ENCODE measurements around the gene TPRG1.

TPRG1 gene

DNA sequence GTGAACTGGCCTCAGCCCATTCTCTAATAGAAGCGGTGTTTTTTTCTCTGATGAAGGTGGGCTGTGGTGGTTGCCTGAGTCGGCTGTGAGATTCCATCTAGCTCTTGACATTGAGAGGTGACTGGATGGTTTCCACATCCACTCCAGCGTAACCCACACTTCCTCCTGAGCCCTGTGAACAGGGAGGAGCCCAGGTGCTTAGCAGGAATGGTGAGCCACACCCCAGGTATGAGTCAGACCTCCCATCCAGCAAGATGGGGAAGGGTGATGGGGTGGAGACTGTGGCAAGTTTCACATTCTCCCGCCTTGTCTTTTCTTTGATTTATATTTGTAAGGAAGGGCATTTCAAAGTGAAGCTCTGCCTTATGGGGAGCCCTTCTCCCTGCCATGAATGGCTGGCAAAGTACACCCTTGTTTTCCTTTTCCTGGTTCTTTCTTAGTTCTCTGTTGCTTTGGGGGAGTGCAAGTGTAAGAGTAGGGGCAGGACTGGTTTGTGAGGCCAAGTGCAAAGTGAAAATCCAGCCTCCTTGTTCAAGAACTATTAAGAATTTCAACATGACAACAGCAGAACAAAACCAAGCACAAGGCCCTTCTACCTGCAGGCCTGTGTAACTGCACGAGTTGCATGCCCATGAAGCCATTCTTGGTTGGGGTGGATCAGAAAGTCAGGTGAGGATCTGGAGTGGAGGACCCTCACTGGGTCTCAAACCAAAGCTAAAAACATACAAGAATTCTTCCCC is 4.6 kb upstream of the TPRG1 start:
- no peak for DNase-seq

- no peak for DNase-seq
Observed at GRCh38 chr3:189168711-189169110, 3.1 kb upstream of the TPRG1 start.

GRCh38 chr3:189169728-189170127 is 2.0 kb upstream of the TPRG1 start:
- DNase-seq = no peak

GRCh38 chr3:189170559-189170958 is 1.2 kb upstream of the TPRG1 start:
- no peak for DNase-seq

DNA sequence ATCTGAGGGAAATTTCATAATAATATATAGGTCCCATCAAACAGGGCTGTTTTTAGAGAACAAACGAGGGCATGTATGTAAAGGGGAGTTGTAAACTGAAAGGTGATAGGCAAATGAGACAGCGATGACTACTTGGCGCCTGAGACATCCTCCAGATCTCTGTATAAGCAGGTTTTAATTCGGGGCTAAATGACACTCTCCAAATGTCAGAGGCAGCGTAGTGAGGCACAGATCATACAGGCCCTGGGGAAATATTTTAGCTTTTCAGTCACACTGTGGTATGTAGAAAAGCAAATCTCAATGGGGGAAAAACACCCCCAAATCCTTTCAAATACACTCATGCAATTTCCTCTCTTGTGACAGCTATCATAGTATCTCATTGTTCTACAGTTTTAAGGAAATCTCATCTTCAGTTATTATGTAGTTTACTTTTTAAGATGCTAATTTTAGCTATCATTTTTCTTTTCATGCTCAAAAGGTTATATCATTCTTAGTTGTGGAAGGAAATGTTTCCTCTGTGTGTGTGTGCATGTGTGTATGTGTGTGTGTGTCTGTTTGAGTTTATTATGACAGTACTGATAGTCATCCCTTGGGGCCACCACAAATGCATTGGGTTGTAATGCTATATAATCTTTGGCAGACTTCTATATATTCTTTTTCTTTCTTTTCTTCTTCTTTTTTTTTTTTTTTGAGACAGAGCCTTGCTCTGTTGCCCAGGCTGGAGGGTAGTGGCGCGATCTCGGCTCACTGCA is 1.1 kb downstream of the TPRG1 start:
- DNase-seq = no peak

DNA sequence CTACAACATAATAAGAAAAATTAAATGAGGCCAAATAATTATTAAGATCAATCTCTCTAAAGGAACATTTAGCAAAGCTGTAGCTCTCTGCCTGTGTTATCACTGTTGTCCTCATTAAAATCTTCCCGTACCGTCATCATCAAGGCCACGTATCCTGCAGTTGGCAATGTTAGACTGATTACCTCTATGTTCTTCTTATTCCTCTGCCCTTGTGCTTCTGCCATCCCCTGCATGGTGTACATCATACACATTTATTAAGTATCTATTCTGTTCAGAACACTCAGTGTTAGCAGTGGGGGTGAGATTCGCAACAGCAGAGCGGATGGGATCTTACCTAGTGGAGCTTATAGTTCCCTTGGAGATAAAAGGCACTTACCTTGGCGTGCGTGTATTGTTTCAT is 12.8 kb downstream of the TPRG1 start:
- no peak for DNase-seq

DNA sequence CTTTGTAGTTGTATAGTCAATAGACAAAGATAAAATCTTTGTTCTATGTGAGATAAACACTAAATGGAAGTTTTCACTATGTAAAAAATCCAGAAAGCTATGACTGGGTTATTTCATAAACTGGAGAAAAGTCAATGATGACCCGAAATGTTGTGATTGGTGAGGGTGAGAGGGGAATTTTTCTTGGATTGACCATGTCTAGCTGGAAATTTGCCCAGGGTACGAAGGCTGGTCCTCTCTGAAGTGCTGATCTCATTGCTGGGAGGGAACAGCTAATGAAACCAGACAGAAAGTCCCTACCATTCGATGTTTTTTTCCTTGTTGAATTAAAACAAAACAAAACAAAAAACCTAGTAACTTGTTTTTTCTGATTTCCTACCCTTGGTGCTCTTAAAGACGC is 14.3 kb downstream of the TPRG1 start:
- peak; percentile 23 for DNase-seq

DNA sequence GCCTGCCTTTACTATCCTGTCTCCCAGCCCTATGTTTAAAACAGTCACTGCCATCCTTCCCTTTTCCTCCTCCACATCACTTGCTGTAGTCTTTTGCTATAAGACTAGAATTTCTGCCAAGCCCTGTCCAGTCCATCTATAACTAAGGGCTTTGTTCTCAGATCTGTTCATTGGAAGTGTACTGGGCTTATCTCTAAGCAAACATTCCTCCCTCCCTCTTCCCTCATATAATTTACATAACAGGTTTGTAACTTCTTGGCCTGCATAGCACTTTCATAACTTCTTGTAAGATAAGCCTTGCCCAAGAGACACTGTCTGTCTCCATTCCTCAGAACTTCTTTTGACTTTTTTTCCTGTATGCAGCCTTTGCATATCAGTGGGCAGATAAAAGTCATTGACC is 16.7 kb downstream of the TPRG1 start:
- DNase-seq = no peak

DNA sequence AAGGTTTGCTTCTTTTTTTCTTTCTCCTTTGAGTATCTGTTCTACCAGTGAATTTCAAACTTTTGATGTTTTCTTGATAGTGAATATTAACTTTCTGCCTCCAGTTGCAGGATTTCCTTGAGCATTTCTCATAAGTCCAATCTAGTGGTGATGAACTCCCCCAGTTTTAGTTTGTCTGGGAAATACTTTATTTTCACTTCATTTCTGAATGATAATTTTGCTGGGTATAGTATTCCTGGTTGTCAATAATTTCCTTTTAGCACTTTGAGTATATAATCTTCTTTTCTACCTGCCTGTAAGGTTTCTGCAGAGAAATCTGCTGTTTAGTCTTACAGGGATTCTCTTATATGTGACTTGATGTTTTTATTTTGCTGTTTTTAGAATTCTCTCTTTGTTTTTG is 21.0 kb downstream of the TPRG1 start:
- DNase-seq = no peak

DNA sequence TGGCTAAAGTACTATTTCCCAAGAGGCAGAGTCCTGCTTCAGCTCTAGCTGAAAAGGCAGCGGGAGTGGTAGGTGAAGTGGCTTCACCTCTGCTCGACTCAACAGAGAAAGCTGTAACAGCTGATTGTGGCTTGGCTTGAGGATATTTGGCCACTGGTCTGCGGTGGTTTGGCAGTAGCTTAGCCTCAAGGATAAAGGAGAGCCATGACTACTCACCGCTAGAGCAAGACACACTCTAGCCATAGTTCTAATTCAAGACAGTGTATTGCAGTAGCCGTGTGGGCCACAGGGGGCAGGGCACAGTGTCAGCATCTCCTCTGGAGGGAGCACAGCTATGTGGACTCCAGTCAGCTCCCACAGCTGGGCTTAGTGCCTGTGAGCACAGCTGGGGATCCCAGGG is 23.5 kb downstream of the TPRG1 start:
- DNase-seq = no peak

DNA sequence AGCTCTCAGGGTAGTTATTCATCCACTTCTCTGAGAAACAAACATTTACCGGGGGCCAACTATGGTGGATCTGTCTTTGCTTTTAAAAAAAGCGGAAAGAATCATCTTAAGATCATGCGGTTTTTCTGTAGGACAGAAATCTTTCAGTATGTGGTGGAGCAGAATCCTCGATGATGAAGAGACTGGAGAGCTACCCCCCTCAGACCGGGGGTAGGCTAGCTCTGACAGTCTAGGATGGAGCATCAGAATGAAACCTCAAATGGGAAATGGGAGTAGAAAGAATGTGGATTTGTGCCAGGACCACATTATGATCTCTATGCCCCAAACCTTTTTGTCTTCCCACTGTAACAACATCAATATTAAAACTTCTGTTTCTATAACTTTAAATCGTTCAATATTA is 30.3 kb downstream of the TPRG1 start:
- no peak for DNase-seq

DNA sequence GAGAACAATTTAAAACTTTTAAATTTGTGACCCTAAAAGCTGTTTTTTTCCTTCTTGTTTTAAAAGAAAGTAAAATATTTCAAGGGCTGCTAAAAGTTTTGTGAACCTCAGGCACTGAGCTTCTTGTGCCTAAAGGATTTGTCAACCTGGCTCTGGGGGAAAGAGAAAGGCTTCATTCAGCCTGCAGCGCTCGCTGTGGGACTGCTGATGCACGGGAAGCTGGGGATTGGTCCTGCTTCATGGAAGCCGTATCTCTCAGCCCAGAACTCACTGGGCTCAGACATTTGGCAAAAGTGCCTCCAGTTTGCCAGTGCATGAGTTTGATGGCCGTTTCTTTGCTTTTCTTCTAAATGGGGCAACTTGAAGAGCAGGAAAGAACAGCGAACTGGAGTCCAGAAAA is 30.8 kb downstream of the TPRG1 start:
- DNase-seq = peak; percentile 23

DNA sequence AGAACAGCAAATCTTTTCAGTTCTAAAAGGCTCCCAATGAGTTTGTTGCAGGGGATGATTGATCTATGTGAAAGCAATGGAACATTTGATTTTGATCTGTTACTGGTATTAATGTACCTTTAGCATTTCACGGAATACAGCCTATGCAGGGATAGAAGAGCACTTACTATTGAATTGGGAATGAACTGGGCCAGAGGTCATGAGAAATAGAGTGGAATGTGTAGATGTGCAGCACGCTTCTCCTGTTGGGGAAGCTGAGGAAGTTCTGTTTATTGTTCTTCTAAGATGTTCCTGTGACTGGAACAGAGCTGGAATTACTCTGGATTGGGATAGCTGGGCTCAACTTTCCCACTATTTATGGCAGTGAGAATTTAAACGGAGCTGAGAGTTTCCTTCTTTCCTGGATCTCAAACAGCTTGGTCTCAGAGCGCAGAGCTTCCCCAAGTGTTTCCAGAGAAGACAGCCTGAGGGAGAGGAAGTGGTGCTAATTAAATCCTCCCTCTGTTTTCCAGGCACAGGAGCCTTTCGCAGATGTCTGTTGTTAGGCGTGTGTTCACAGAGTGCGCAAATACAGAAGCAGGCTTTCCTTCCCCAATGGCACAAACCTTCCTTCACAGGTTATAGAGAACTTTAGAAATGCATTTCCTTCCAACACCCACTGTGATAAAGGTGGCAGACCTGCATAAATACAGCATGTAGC is 32.5 kb downstream of the TPRG1 start:
- DNase-seq = no peak

- DNase-seq = no peak
Observed at GRCh38 chr3:189204937-189205336, 33.2 kb downstream of the TPRG1 start.

- DNase-seq = no peak
Observed at GRCh38 chr3:189210251-189210770, 38.5 kb downstream of the TPRG1 start.

- no peak for DNase-seq
Observed at GRCh38 chr3:189212681-189213080, 40.9 kb downstream of the TPRG1 start.

DNA sequence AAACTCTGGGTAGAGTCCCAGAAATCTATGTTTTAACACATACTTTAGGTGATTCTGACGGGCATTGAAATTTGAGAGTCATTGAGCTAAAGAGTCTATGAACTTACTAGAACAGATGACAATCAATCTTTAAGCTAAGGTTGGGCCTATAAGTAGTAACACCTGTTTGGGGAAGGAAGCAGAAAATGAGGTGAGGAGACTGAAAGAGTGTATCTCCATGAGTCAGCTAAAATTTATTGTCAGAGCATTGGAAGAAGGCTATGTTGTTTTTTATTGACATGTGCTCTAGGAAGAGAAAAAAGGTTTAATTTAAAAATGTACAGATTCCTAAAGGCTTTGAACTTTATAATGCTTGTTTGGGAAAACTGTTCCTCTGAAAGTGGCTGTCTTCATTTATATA is 42.9 kb downstream of the TPRG1 start:
- DNase-seq = no peak

- no peak for DNase-seq
Observed at GRCh38 chr3:189222927-189223636, 51.3 kb downstream of the TPRG1 start.

GRCh38 chr3:189225431-189225830 is 53.7 kb downstream of the TPRG1 start:
- DNase-seq = no peak

DNA sequence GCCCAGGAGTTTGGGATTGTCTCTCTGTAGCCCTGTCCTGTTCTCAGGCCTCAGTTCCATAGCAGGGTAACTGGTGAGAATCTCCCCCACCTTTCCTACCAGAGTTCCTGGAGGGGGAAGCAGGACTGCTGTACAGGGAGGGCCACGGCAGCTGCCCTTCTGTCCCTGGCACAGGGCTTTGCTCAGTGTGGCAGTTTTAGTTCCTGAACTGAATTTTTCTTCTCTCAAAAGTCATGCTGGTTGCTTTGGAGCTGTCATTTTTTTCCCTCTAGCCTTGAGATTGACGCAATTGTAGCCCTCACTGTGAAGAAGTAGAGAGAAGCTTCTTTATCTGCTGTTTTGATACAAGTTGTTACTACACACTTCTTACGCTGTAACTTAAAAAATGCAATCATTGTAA is 55.5 kb downstream of the TPRG1 start:
- no peak for DNase-seq

GRCh38 chr3:189229196-189229828 is 57.5 kb downstream of the TPRG1 start:
- DNase-seq = no peak

- no peak for DNase-seq
Observed at GRCh38 chr3:189232790-189233189, 61.0 kb downstream of the TPRG1 start.
